ENCODE data around the gene TMEM132A.
A peak's percentile ranks its signal among the peaks of the same experiment; 100 is the strongest.

Gene TMEM132A

GRCh38 chr11:60950933-60951605 is 26.8 kb downstream of the TMEM132A start:
- TF ChIP-seq CTCF (IDR thresholded peaks at IDR 0.05; ENCODE audit: low read length) (no peak), EZH2phosphoT487 (IDR thresholded peaks at IDR 0.05; ENCODE audit: low read length) (no peak), EZH2 (optimal IDR thresholded peaks at IDR 0.05; ENCODE audit: low read depth, low read length) (no peak)
- Histone ChIP-seq H3K4me2 (ENCODE audit: low read depth, low read length) (no peak overlapping the region), H2AFZ (ENCODE audit: low read length) (no peak overlapping the region), H3K4me1 (ENCODE audit: low read length) (peaks cover 8% of the 10 kb centered on the region; the same call in 1 of the 2 replicates), H3K79me2 (ENCODE audit: low read length) (no peaks in the 10 kb centered on the region), H3F3A (ENCODE audit: insufficient read depth, low read length) (no peaks in the 10 kb centered on the region), H3K36me3 (replicated peaks; ENCODE audit: insufficient read depth, low read length) (no peaks in the 10 kb centered on the region), H3K27ac (ENCODE audit: low read length) (no peak overlapping the region), H3K4me3 (ENCODE audit: low read length) (no peak overlapping the region; the same call in 1 of the 2 replicates), H4K20me1 (ENCODE audit: insufficient read depth, low read length) (no peaks in the 10 kb centered on the region), H3K9me3 (replicated peaks; ENCODE audit: insufficient read depth, low read length) (no peaks in the 10 kb centered on the region), H3K27me3 (replicated peaks; ENCODE audit: insufficient read depth, low read length) (0 out of 2 replicates have a peak, but pooled peaks cover 6% of the 10 kb centered on the region), H3K9ac (ENCODE audit: low read length) (no peak overlapping the region), H3K9me2 (replicated peaks; ENCODE audit: insufficient read depth, low read length) (no peaks in the 10 kb centered on the region)
- no peak for DNase-seq

GRCh38 chr11:60951606-60951903 is 27.3 kb downstream of the TMEM132A start:
- Histone ChIP-seq H4K20me1 (ENCODE audit: insufficient read depth, low read length) (no peaks in the 10 kb centered on the region), H3K79me2 (ENCODE audit: low read length) (no peaks in the 10 kb centered on the region), H2AFZ (ENCODE audit: low read length) (peak overlapping the region; percentile 79), H3K27me3 (replicated peaks; ENCODE audit: insufficient read depth, low read length) (0 out of 2 replicates have a peak, but pooled peaks cover 6% of the 10 kb centered on the region), H3K27ac (ENCODE audit: low read length) (no peak overlapping the region), H3K9me3 (replicated peaks; ENCODE audit: insufficient read depth, low read length) (no peaks in the 10 kb centered on the region), H3F3A (ENCODE audit: insufficient read depth, low read length) (no peaks in the 10 kb centered on the region), H3K4me3 (ENCODE audit: low read length) (peak overlapping the region; percentile 55), H3K4me2 (ENCODE audit: low read depth, low read length) (peak overlapping the region; percentile 94), H3K4me1 (ENCODE audit: low read length) (peaks cover 8% of the 10 kb centered on the region; the same call in 1 of the 2 replicates), H3K9ac (ENCODE audit: low read length) (peak overlapping the region; percentile 48; the same call in 1 of the 2 replicates), H3K36me3 (replicated peaks; ENCODE audit: insufficient read depth, low read length) (no peaks in the 10 kb centered on the region), H3K9me2 (replicated peaks; ENCODE audit: insufficient read depth, low read length) (no peaks in the 10 kb centered on the region)
- no peak for TF ChIP-seq CTCF (IDR thresholded peaks at IDR 0.05; ENCODE audit: low read length)
- no peak for TF ChIP-seq EZH2phosphoT487 (IDR thresholded peaks at IDR 0.05; ENCODE audit: low read length)
- TF ChIP-seq EZH2 (optimal IDR thresholded peaks at IDR 0.05; ENCODE audit: low read depth, low read length) = no peak
- DNase-seq = no peak

- H2AFZ ChIP-seq (ENCODE audit: low read length) = peak within 1 kb of the TSS; percentile 79
Measured at GRCh38 chr11:60951904-60952741, 27.9 kb downstream of the TMEM132A start, which contains the start of gene SLC15A3. Gene SLC15A3 (minus strand): TSS chr11:60952176. CDS start chr11:60951551, 625 bp downstream.

More at GRCh38 chr11:60951904-60952741, 27.9 kb downstream of the TMEM132A start, which contains the start of gene SLC15A3:
- Histone ChIP-seq H3K36me3 (replicated peaks; ENCODE audit: insufficient read depth, low read length) (no peaks in the 10 kb centered on the region), H3K9ac (ENCODE audit: low read length) (peak within 1 kb of the TSS; percentile 48; the same call in 1 of the 2 replicates), H3K79me2 (ENCODE audit: low read length) (no peaks in the 10 kb centered on the region), H3K27ac (ENCODE audit: low read length) (no peak within 1 kb of the TSS), H3K4me1 (ENCODE audit: low read length) (peaks cover 8% of the 10 kb centered on the region; the same call in 1 of the 2 replicates), H3K4me3 (ENCODE audit: low read length) (peak within 1 kb of the TSS; percentile 55), H3K4me2 (ENCODE audit: low read depth, low read length) (peak within 1 kb of the TSS; percentile 94), H3K9me2 (replicated peaks; ENCODE audit: insufficient read depth, low read length) (no peaks in the 10 kb centered on the region), H3F3A (ENCODE audit: insufficient read depth, low read length) (no peaks in the 10 kb centered on the region), H3K27me3 (replicated peaks; ENCODE audit: insufficient read depth, low read length) (0 out of 2 replicates have a peak, but pooled peaks cover 6% of the 10 kb centered on the region), H3K9me3 (replicated peaks; ENCODE audit: insufficient read depth, low read length) (no peaks in the 10 kb centered on the region), H4K20me1 (ENCODE audit: insufficient read depth, low read length) (no peaks in the 10 kb centered on the region)
- DNase-seq = peak; percentile 44
- no peak for TF ChIP-seq CTCF (IDR thresholded peaks at IDR 0.05; ENCODE audit: low read length)
- TF ChIP-seq EZH2phosphoT487 (IDR thresholded peaks at IDR 0.05; ENCODE audit: low read length) = no peak
- TF ChIP-seq EZH2 (optimal IDR thresholded peaks at IDR 0.05; ENCODE audit: low read depth, low read length) = no peak
